HepG2 (cell line): ENCODE data around the gene CTRB2. TPM values are rescaled to one million over a fixed set of nuclear protein-coding genes. Genes with fewer than 3 reads are reported as not detected.

Experiments used
- CBFB ChIP-seq: sonication (generic); formaldehyde crosslinking; IDR thresholded peaks from 2 replicates; pipeline ENCODE4 v1.4.0; 2020; ENCODE audit warnings: missing genetic modification reagents
- DZIP1 ChIP-seq: sonication (generic); formaldehyde crosslinking; IDR thresholded peaks from 2 replicates; pipeline ENCODE4 v1.5.0; 2020; ENCODE audit warnings: mild to moderate bottlenecking, missing genetic modification reagents
- HIC2 ChIP-seq: sonication (generic); formaldehyde crosslinking; IDR thresholded peaks from 2 replicates; pipeline ENCODE4 v1.9.0; 2022; ENCODE audit warnings: low read depth, missing genetic modification reagents
- HMGXB4 ChIP-seq, 2 experiments: sonication (generic) in 1 of 2; formaldehyde crosslinking in 1 of 2; IDR thresholded peaks; 2 replicates each; pipeline versions ENCODE4 v1.4.0 to v1.6.1; 2018 to 2020; ENCODE audit warnings: missing genetic modification reagents in 2 of 2, borderline replicate concordance in 1 of 2, low read depth in 1 of 2, mild to moderate bottlenecking in 1 of 2, missing biosample characterization in 1 of 2
- PAF1 ChIP-seq: IDR thresholded peaks from 2 replicates; pipeline ENCODE4 v1.6.1; 2016; ENCODE audit warnings: missing genetic modification reagents, missing compliant biosample characterization
- RBM22 ChIP-seq: fragments of 200-400 bp; formaldehyde crosslinking; optimal IDR thresholded peaks from 2 replicates; pipeline ENCODE3; 2017; ENCODE audit warnings: mild to moderate bottlenecking, low read length, moderate library complexity
- RXRA ChIP-seq: sonication (generic); formaldehyde crosslinking; IDR thresholded peaks from 2 replicates; pipeline ENCODE4 v1.5.1; 2020; ENCODE audit warnings: missing genetic modification reagents
- SIX1 ChIP-seq: sonication (generic); formaldehyde crosslinking; IDR thresholded peaks from 2 replicates; pipeline ENCODE4 v1.4.0; 2020; ENCODE audit warnings: missing genetic modification reagents, borderline replicate concordance
- TBP ChIP-seq: sonication (generic); formaldehyde crosslinking; IDR thresholded peaks from 2 replicates; pipeline ENCODE4 v1.5.0; 2020; ENCODE audit warnings: missing genetic modification reagents
- TSC22D2 ChIP-seq: sonication (generic); formaldehyde crosslinking; IDR thresholded peaks from 2 replicates; pipeline ENCODE4 v1.5.1; 2020; ENCODE audit warnings: missing genetic modification reagents, mild to moderate bottlenecking, borderline replicate concordance
- ZBTB21 ChIP-seq: sonication (generic); formaldehyde crosslinking; IDR thresholded peaks from 2 replicates; pipeline ENCODE4 v1.4.0; 2020; ENCODE audit warnings: missing genetic modification reagents
- ZBTB49 ChIP-seq: sonication (generic); formaldehyde crosslinking; IDR thresholded peaks from 2 replicates; pipeline ENCODE4 v1.4.0; 2020; ENCODE audit warnings: missing genetic modification reagents, borderline replicate concordance
- ZFP41 ChIP-seq: sonication (generic); formaldehyde crosslinking; IDR thresholded peaks from 2 replicates; pipeline ENCODE4 v1.4.0; 2020; ENCODE audit warnings: mild to moderate bottlenecking, missing genetic modification reagents, borderline replicate concordance
- ZMAT3 ChIP-seq: sonication (generic); formaldehyde crosslinking; conservative IDR thresholded peaks from 2 replicates; pipeline ENCODE4 v1.7.0; 2021; ENCODE audit warnings: missing genetic modification reagents
- ZNF232 ChIP-seq: sonication (generic); formaldehyde crosslinking; IDR thresholded peaks from 2 replicates; pipeline ENCODE4 v1.4.0; 2020; ENCODE audit warnings: missing genetic modification reagents, borderline replicate concordance
- ZNF251 ChIP-seq: sonication (generic); formaldehyde crosslinking; IDR thresholded peaks from 2 replicates; pipeline ENCODE4 v1.9.0; 2021; ENCODE audit warnings: mild to moderate bottlenecking, missing genetic modification reagents
- ZNF256 ChIP-seq: sonication (generic); formaldehyde crosslinking; conservative IDR thresholded peaks from 2 replicates; pipeline ENCODE4 v1.4.0; 2020; ENCODE audit warnings: missing genetic modification reagents
- ZNF510 ChIP-seq: sonication (generic); formaldehyde crosslinking; IDR thresholded peaks from 2 replicates; pipeline ENCODE4 v1.4.0; 2020; ENCODE audit warnings: low read depth, mild to moderate bottlenecking, missing genetic modification reagents
- ZNF572 ChIP-seq: sonication (generic); formaldehyde crosslinking; IDR thresholded peaks from 2 replicates; pipeline ENCODE4 v1.5.1; 2020; ENCODE audit warnings: mild to moderate bottlenecking, missing genetic modification reagents
- ZNF605 ChIP-seq: sonication (generic); formaldehyde crosslinking; IDR thresholded peaks from 2 replicates; pipeline ENCODE4 v1.8.0; 2022; ENCODE audit warnings: mild to moderate bottlenecking, missing genetic modification reagents
- polyA plus RNA-seq, 8 experiments: library from polyadenylated mRNA; depleted of rRNA in 3 of 8; stranded (reverse) in 7 of 8; unstranded in 1 of 8; fragments of >200 nt; fragmentation: Illumina TruSeq in 4 of 8; extraction: Trizol in 4 of 8; gene quantifications; 2 replicates each; pipeline versions ENCODE4 v1.2.1 to v1.2.3, GENCODE V29; 2011 to 2016; ENCODE audit warnings: low read depth in 4 of 8, missing spikeins in 1 of 8, mixed read lengths in 1 of 8; ENCODE audit not compliant: insufficient read depth in 1 of 8
- total RNA-seq, 5 experiments: library from RNA; depleted of rRNA; stranded (reverse); fragments of >200 nt; fragmentation: Illumina TruSeq; extraction: Trizol; gene quantifications; 2 replicates each; pipeline ENCODE4 v1.2.3, GENCODE V29; 2016; ENCODE audit warnings: low read depth in 1 of 5

CTRB2 gene
- total and polyA plus RNA-seq, 2 of the 13 experiments (the other 11 are each of a cell fraction or from before 2014, with no cell fraction given), result 0.13 TPM; not detected in 1

- TF ChIP-seq HMGXB4 (CRISPR knock-in tag; IDR thresholded peaks at IDR 0.05; ENCODE audit: borderline replicate concordance in 1 of 2, low read depth in 1 of 2) (0 out of 4 replicates have a peak, but pooled peaks of 1 of the 2 experiments have one; percentile 0), TSC22D2 (CRISPR knock-in tag) (no peak), ZBTB49 (no peak), CBFB (no peak; the same call in 1 of the 2 replicates), RBM22 (peak; percentile 75), ZNF251 (CRISPR knock-in tag) (no peak), ZFP41 (no peak), ZBTB21 (CRISPR knock-in tag) (no peak), ZNF605 (CRISPR knock-in tag) (no peak), DZIP1 (CRISPR knock-in tag) (0 out of 2 replicates have a peak, but pooled peaks have one; percentile 43), PAF1 (CRISPR knock-in tag) (no peak; the same call in 1 of the 2 replicates), SIX1 (CRISPR knock-in tag) (no peak), HIC2 (CRISPR knock-in tag) (0 out of 2 replicates have a peak, but pooled peaks have one; percentile 8), TBP (CRISPR knock-in tag) (no peak), ZNF572 (CRISPR knock-in tag) (0 out of 2 replicates have a peak, but pooled peaks have one; percentile 45), RXRA (CRISPR knock-in tag) (no peak), ZNF510 (CRISPR knock-in tag) (no peak), ZMAT3 (CRISPR knock-in tag) (no peak), ZNF232 (CRISPR knock-in tag) (no peak), ZNF256 (CRISPR knock-in tag) (no peak)
Measured at GRCh38 chr16:75227361-75228142, 20.6 kb upstream of the CTRB2 start (continued).
